Measurements from ENCODE around the gene CD80.

DNA sequence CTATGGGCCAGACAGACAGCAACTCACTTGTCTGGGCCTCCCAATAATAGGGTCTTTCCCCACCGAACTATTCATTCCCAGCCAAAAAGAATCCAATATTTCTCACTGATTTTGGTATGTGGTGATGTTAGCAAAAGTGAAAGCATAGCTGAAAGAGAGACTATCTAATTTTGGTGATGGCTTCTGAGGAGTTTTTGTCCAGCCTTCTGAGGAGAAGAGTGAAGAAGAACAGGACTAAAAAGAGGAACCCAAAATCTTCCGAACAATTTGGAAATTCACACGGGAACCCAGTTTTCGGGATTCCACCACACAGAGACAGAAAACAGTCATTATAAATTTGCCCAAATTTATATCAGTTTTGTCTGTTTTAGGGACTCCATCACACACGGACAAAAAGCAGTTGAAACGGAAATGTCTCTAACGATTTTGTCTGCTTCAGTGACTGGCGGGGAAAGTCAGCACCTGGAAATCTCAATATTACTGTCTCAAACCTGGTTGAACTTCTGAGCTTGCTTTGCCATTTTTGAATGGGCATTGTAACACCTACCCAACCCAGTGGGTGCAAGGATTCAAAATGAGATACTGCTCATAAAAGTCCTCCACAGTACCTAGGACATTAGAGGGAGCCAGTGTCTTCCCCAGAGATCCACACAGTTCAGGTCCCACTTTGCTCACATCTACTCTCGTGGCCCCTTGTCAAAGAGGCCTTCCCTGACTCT lies 9.1 kb downstream of the CD80 start:
- TF ChIP-seq, protein P1, sequence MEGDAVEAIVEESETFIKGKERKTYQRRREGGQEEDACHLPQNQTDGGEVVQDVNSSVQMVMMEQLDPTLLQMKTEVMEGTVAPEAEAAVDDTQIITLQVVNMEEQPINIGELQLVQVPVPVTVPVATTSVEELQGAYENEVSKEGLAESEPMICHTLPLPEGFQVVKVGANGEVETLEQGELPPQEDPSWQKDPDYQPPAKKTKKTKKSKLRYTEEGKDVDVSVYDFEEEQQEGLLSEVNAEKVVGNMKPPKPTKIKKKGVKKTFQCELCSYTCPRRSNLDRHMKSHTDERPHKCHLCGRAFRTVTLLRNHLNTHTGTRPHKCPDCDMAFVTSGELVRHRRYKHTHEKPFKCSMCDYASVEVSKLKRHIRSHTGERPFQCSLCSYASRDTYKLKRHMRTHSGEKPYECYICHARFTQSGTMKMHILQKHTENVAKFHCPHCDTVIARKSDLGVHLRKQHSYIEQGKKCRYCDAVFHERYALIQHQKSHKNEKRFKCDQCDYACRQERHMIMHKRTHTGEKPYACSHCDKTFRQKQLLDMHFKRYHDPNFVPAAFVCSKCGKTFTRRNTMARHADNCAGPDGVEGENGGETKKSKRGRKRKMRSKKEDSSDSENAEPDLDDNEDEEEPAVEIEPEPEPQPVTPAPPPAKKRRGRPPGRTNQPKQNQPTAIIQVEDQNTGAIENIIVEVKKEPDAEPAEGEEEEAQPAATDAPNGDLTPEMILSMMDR (IDR thresholded peaks at IDR 0.05), result no peak
- no peak for TF ChIP-seq POLR2AphosphoS5 (IDR thresholded peaks at IDR 0.05)
